Uterus (tissue), 2 donors: ENCODE results near the gene PPP6R2.
"Not testable (repeated sequence)": the region's sequence is repeated elsewhere in the genome, so short reads cannot be mapped to it uniquely, and the experiment has no call there.

Experiments
- CTCF ChIP-seq, 4 experiments: fragments of 200-600 bp in 2 of 4; fragments of 450-650 bp in 2 of 4; sonication (generic) in 2 of 4; IDR thresholded peaks; one replicate each; pipeline ENCODE4 v1.5.1; 2016 to 2019; ENCODE audit warnings: antibody characterized with exemption in 4 of 4, mild to moderate bottlenecking in 2 of 4, moderate library complexity in 1 of 4
- POLR2A ChIP-seq, 2 donors: fragments of 450-650 bp; IDR thresholded peaks; one replicate each; pipeline ENCODE4 v1.6.1; 2016; ENCODE audit warnings: antibody characterized with exemption in 2 of 2, mild to moderate bottlenecking in 1 of 2, moderate library complexity in 1 of 2

- not testable (repeated sequence) for TF ChIP-seq CTCF, POLR2A (IDR thresholded peaks at IDR 0.05)
These were observed 20.6 kb upstream of the PPP6R2 start for GRCh38 chr22:50322382-50323104.
